ENCODE data around the gene PATJ. TPM values are rescaled to one million over a fixed set of nuclear protein-coding genes. Genes with fewer than 3 reads are reported as not detected.

The PATJ gene
- total and polyA plus RNA-seq, 2 donors (not counting 3 experiments of a cell fraction or from before 2014, with no cell fraction given), result 1.1 to 3.0 TPM

GRCh38 chr1:62040973-62041372 is 298.7 kb downstream of the PATJ start:
- Histone ChIP-seq H3K79me2 (ENCODE audit: control insufficient read depth, insufficient read depth, low read length) (no peaks in the 10 kb centered on the region), H3K36me3 (ENCODE audit: control insufficient read depth in 2 of 2, extremely low read depth in 1 of 2, insufficient read depth in 2 of 2, low read length in 2 of 2) (no peaks in the 10 kb centered on the region), H4K20me1 (replicated peaks; ENCODE audit: control insufficient read depth, extremely low read depth, insufficient read depth, low read length) (no peaks in the 10 kb centered on the region), H3K9me1 (replicated peaks; ENCODE audit: control insufficient read depth, extremely low read depth, insufficient read depth, low read length) (no peaks in the 10 kb centered on the region), H3K9me3 (replicated peaks; ENCODE audit: control insufficient read depth, insufficient read depth, low read length) (no peaks in the 10 kb centered on the region), H3K4me1 (ENCODE audit: control insufficient read depth, extremely low read depth, insufficient read depth, low read length) (no peaks in the 10 kb centered on the region), H3K27ac (ENCODE audit: insufficient read depth, low read depth, low read length) (no peak overlapping the region), H3K9ac (replicated peaks; ENCODE audit: extremely low read depth, insufficient read depth, low read length) (no peak overlapping the region), H3K4me2 (ENCODE audit: insufficient read depth, low read length) (no peak overlapping the region), H2AFZ (ENCODE audit: low read depth, low read length) (no peak overlapping the region), H3K4me3 (replicated peaks in 1 of 3; ENCODE audit: insufficient read depth in 1 of 3, low read depth in 1 of 3, low read length in 3 of 3) (no peak overlapping the region), H3K27me3 (ENCODE audit: control insufficient read depth in 2 of 2, insufficient read depth in 2 of 2, low read length in 2 of 2) (no peaks in the 10 kb centered on the region)
- dilution Hi-C loops (cut with MboI; ENCODE audit: extremely low pct_ligation_motif_present, low sequenced_read_pairs), result no loop called here
- FAIRE-seq (no peak), DNase-seq (ENCODE audit: low read depth, low spot score) (no peak)
- POLR2A ChIA-PET, result no interaction called here
- CTCF ChIA-PET, result interaction anchor here (0.9 to 1.0 kb wide), 2 partner anchors 22 to 28 kb away, joined by 3 to 4 read pairs; no protein-coding TSS in a partner anchor
- no TSS peak for BruUV-seq (replicated peaks)
- TF ChIP-seq MYC (IDR thresholded peaks at IDR 0.05; ENCODE audit: low read depth, low read length), result no peak
- TF ChIP-seq JUN (IDR thresholded peaks at IDR 0.05; ENCODE audit: borderline replicate concordance, insufficient read depth, insufficient read length, low read depth), result no peak
- no peak for TF ChIP-seq EZH2 (IDR thresholded peaks at IDR 0.05; ENCODE audit: borderline replicate concordance, low read depth, low read length, severe bottlenecking)
- intact Hi-C loops (cut with micrococcal nuclease), result no loop called here

GRCh38 chr1:62043154-62043553 is 300.9 kb downstream of the PATJ start:
- no peaks in the 10 kb centered on the region for H3K79me2 ChIP-seq (ENCODE audit: control insufficient read depth, insufficient read depth, low read length)
- no peaks in the 10 kb centered on the region for H4K20me1 ChIP-seq (replicated peaks; ENCODE audit: control insufficient read depth, extremely low read depth, insufficient read depth, low read length)
- no peak for FAIRE-seq
- no peak for DNase-seq (ENCODE audit: low read depth, low spot score)
- BruUV-seq (replicated peaks), result no TSS peak
- CTCF ChIA-PET, result no interaction called here
- no peak overlapping the region for H3K4me3 ChIP-seq (replicated peaks in 1 of 3; ENCODE audit: insufficient read depth in 1 of 3, low read depth in 1 of 3, low read length in 3 of 3)
- H3K9me3 ChIP-seq (replicated peaks; ENCODE audit: control insufficient read depth, insufficient read depth, low read length), result no peaks in the 10 kb centered on the region
- H3K27me3 ChIP-seq (ENCODE audit: control insufficient read depth in 2 of 2, insufficient read depth in 2 of 2, low read length in 2 of 2), result no peaks in the 10 kb centered on the region
- intact Hi-C loops (cut with micrococcal nuclease), result no loop called here
- no peaks in the 10 kb centered on the region for H3K4me1 ChIP-seq (ENCODE audit: control insufficient read depth, extremely low read depth, insufficient read depth, low read length)
- TF ChIP-seq JUN (IDR thresholded peaks at IDR 0.05; ENCODE audit: borderline replicate concordance, insufficient read depth, insufficient read length, low read depth) (no peak), MYC (IDR thresholded peaks at IDR 0.05; ENCODE audit: low read depth, low read length) (no peak), POLR2AphosphoS5 (IDR thresholded peaks at IDR 0.05; ENCODE audit: insufficient read depth, low read depth, low read length) (no peak), FOS (IDR thresholded peaks at IDR 0.05; ENCODE audit: borderline replicate concordance, insufficient read depth, low read length) (no peak), EZH2 (IDR thresholded peaks at IDR 0.05; ENCODE audit: borderline replicate concordance, low read depth, low read length, severe bottlenecking) (no peak)
- H3K9me1 ChIP-seq (replicated peaks; ENCODE audit: control insufficient read depth, extremely low read depth, insufficient read depth, low read length), result no peaks in the 10 kb centered on the region
- H3K27ac ChIP-seq (ENCODE audit: insufficient read depth, low read depth, low read length), result no peak overlapping the region
- H3K9ac ChIP-seq (replicated peaks; ENCODE audit: extremely low read depth, insufficient read depth, low read length), result no peak overlapping the region
- POLR2A ChIA-PET, result no interaction called here
- H2AFZ ChIP-seq (ENCODE audit: low read depth, low read length), result no peak overlapping the region
- dilution Hi-C loops (cut with MboI; ENCODE audit: extremely low pct_ligation_motif_present, low sequenced_read_pairs), result no loop called here
- no peak overlapping the region for H3K4me2 ChIP-seq (ENCODE audit: insufficient read depth, low read length)
- no peaks in the 10 kb centered on the region for H3K36me3 ChIP-seq (ENCODE audit: control insufficient read depth in 2 of 2, extremely low read depth in 1 of 2, insufficient read depth in 2 of 2, low read length in 2 of 2)

Data from endothelial cell of umbilical vein (primary cell).